D721Med (cell line): ENCODE data around the gene SNAP25.

Experiments used
- DNase-seq: peaks from one replicate; pipeline ENCODE4 v3.0.0; 2011; ENCODE audit warnings: low spot score; ENCODE audit not compliant: insufficient read length
- FAIRE-seq: peaks from 2 replicates; lab custom pipeline; 2011; peaks lifted over from hg19 to GRCh38; lab: Jason Lieb, UNC
- CTCF ChIP-seq: IDR thresholded peaks from 2 replicates; pipeline ENCODE4 v1.5.1; 2012; ENCODE audit warnings: mild to moderate bottlenecking, control low read depth; ENCODE audit not compliant: insufficient read depth; ENCODE audit errors: missing control alignments

Gene SNAP25

GRCh38 chr20:10216146-10216791 is 2.4 kb upstream of the SNAP25 start:
- no peak for TF ChIP-seq CTCF
- no peak for FAIRE-seq
- DNase-seq, result no peak

DNA sequence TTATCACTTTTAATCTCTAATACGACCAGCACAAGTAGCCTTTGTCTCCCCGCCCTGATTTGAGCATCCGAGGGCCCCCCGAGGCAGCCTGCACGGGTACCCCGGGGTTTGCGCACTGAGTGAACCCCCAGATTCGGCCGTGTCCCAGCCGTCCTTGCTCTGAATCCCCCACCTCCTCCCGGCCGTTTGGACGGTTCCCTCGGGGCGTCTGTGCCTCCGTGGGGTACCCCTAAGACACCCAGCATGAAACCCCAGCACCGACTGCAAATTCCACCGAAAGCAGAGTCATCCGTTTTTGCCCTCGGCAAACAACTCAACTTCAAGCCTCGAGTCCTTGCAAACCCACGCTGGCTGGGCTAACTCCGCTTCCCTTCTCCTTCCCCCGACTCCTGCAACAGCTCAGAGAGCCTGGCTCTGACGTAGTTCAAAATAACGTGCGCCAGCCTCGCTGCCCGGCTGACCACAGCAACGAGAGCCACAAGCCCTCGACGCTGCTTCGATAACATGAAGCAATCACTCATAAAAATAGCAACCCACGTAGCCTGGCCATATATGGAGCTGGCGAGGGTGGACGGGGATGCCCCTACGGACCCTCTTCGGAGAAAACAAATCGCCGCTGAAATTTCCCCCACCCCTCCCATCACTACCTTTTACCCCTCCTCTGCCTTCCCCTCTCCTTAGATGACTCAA is 764 bp upstream of the SNAP25 start:
- DNase-seq (no peak), FAIRE-seq (no peak)
- TF ChIP-seq CTCF, result no peak

- DNase-seq, result no peak
- no peak for TF ChIP-seq CTCF
- no peak for FAIRE-seq
These were observed 792 bp downstream of the SNAP25 start for GRCh38 chr20:10219452-10219791.

DNA sequence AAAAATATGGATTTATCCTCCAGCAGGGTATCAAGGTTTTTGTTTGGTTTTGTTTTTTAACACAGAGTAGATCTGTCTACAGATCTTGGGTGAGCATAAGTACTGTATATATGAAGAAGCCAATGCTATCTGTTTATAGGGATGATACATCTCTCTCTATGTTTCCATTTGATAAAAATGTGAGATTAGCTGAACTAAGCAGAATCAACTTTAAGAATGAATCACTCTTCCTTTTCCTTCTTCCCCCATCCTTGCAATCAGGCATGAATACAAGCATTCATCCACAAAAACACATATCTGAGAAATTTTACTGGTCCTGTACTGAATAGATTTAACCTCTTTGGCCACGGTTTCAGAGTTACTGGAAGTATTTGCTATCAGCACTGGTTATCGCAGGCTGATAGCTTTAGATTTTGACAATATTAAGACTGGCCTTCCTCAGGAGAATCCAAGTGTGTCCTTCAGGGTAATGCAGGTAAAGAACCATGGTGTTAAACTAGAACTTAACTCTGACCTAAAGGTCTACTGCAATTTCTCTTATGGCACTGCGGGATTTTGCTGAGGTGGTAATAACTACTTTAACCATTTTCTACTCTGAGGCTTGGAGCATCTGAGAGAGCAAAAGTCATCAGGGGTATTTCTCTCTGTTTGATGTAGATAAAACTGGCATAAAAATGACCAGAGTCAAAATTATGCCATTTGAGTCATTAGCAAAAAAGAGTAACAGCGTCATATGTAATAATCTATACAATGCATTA is 1.5 kb downstream of the SNAP25 start:
- DNase-seq (no peak), FAIRE-seq (no peak)
- no peak for TF ChIP-seq CTCF

DNA sequence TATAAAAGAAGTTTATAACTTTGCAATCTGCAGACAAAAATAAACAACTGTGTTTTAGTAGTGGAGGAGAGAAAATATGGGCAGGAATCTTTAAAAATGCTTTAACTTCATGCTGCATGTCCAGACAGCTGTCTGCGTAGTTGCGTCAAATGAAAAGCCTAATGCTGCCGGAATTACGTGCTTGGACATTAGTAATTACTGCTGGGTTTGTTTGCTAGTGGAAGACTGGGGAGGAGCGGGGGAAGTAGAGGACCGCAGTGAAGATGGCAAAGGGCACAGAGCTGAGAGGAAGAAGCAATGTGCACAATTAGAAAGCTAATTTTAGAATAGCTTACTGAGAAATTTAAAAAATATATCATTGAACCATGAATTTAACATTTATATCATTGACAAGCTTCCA is 2.4 kb downstream of the SNAP25 start:
- DNase-seq, result no peak
- FAIRE-seq, result no peak

DNA sequence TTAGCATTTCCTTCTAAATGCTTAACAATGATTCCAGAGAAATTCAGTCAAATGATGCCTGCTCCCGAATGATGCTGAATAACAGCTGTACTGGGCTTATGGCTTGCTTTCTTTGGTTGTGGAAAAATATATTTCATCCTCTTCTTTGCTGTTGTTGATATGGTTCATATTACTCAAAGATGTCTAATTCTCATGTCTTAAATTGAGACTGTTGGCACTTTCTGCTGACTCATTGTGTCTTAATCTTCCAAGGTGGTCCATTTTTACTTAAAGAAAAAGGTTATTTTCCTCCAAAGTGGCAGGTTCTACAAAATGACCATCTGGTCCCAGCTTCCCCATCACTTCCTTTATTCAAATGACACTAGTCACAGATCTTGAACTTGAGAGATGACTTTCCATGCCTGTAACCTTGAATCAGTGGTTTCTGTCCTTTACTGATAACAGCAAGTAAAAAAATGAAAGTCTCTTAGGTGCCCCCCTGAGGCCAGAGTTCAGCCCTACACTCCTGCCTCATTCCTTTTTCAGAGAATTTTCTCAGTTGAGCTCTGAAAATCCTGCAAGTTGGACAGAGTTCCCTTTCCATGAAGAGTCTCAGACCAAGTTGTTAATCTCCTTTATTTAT is 6.9 kb downstream of the SNAP25 start:
- no peak for FAIRE-seq
- TF ChIP-seq CTCF, result peak; percentile 10
- DNase-seq, result no peak

More for the DNA sequence above, 2.4 kb downstream of the SNAP25 start:
- TF ChIP-seq CTCF, result no peak
